ENCODE data around the gene NOS1. TPM values are rescaled to one million over a fixed set of nuclear protein-coding genes. Genes with fewer than 3 reads are reported as not detected.

The NOS1 gene
- total RNA-seq, 1 donor from 2014 or later, result 0.05 TPM

DNA sequence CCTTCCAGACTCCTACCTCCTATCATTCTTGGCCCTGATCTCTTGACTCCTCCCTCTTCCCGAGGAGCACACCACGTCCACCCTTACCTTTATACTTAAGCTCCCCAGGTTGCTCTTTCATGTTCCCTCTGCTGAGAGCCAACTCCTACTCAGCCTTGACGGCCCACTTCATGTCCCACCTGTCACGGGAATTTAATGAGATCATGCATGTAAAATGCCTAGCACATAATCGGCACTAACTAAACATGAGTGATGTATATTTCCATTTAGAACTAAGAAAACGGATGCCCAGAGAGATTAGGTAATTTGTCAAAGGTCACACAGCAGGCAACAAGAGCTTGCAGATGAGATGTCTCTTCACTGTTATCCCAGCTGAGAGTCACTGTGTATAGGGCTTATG is 45.1 kb downstream of the NOS1 start:
- Mint-ChIP-seq H3K9me3 (ENCODE audit: unreplicated experiment) (peaks cover 14% of the 10 kb centered on the region), H3K27me3 (ENCODE audit: unreplicated experiment) (no peaks in the 10 kb centered on the region), H3K36me3 (ENCODE audit: unreplicated experiment) (no peaks in the 10 kb centered on the region), H3K27ac (ENCODE audit: unreplicated experiment) (no peak overlapping the region), H3K4me3 (ENCODE audit: unreplicated experiment) (no peak overlapping the region), H3K4me1 (ENCODE audit: unreplicated experiment) (no peaks in the 10 kb centered on the region)
- no peak for DNase-seq (ENCODE audit: extremely low spot score, unreplicated experiment)
- TF ChIP-seq, protein P1, sequence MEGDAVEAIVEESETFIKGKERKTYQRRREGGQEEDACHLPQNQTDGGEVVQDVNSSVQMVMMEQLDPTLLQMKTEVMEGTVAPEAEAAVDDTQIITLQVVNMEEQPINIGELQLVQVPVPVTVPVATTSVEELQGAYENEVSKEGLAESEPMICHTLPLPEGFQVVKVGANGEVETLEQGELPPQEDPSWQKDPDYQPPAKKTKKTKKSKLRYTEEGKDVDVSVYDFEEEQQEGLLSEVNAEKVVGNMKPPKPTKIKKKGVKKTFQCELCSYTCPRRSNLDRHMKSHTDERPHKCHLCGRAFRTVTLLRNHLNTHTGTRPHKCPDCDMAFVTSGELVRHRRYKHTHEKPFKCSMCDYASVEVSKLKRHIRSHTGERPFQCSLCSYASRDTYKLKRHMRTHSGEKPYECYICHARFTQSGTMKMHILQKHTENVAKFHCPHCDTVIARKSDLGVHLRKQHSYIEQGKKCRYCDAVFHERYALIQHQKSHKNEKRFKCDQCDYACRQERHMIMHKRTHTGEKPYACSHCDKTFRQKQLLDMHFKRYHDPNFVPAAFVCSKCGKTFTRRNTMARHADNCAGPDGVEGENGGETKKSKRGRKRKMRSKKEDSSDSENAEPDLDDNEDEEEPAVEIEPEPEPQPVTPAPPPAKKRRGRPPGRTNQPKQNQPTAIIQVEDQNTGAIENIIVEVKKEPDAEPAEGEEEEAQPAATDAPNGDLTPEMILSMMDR (IDR thresholded peaks at IDR 0.05), result no peak

DNA sequence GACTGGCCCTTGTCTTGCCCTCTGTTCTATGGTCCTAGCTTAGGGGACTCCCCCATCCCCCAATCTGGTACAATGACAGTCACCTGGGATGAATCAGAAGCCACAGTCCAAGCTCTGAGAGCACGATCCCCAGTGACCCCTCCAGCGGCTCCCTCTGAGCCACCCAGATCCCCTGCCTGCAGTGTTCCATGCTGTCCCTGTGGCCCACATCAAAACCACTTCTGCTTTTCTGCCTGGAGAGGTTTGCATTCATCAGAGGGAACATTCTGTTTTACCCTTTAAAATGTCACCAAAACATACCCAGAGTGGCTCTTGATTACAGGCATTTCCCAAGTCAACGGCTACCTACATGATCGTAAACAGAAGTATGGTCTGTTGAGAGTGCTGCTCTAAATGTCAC is 47.5 kb downstream of the NOS1 start:
- TF ChIP-seq, protein P1 (IDR thresholded peaks at IDR 0.05), result no peak
- DNase-seq (ENCODE audit: extremely low spot score, unreplicated experiment), result no peak
- H3K4me1 Mint-ChIP-seq (ENCODE audit: unreplicated experiment), result no peaks in the 10 kb centered on the region
- no peaks in the 10 kb centered on the region for H3K36me3 Mint-ChIP-seq (ENCODE audit: unreplicated experiment)
- H3K9me3 Mint-ChIP-seq (ENCODE audit: unreplicated experiment), result peaks cover 14% of the 10 kb centered on the region
- no peaks in the 10 kb centered on the region for H3K27me3 Mint-ChIP-seq (ENCODE audit: unreplicated experiment)
- no peak overlapping the region for H3K27ac Mint-ChIP-seq (ENCODE audit: unreplicated experiment)
- no peak overlapping the region for H3K4me3 Mint-ChIP-seq (ENCODE audit: unreplicated experiment)

DNA sequence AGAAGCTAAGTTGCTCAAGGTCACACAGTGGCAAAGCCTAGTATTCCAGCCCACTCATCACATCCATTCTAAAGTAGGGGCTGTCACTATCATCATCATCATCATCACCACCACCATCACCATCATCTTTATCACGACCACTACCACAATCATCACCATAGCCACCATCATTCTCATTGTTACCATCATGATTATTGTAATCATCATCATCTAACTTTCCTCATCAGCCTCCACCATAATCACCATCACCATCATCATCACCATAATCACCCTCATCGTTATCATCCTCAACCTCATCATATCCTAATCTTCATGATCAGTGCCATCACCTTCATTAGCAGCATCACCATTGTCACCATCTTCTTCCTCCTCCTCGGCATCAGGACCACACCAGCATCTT is 48.7 kb downstream of the NOS1 start:
- DNase-seq (ENCODE audit: extremely low spot score, unreplicated experiment), result no peak
- H3K4me1 Mint-ChIP-seq (ENCODE audit: unreplicated experiment), result no peaks in the 10 kb centered on the region
- peaks cover 14% of the 10 kb centered on the region for H3K9me3 Mint-ChIP-seq (ENCODE audit: unreplicated experiment)
- TF ChIP-seq, protein P1 (IDR thresholded peaks at IDR 0.05), result no peak
- no peaks in the 10 kb centered on the region for H3K36me3 Mint-ChIP-seq (ENCODE audit: unreplicated experiment)
- no peak overlapping the region for H3K27ac Mint-ChIP-seq (ENCODE audit: unreplicated experiment)
- H3K27me3 Mint-ChIP-seq (ENCODE audit: unreplicated experiment), result no peaks in the 10 kb centered on the region
- H3K4me3 Mint-ChIP-seq (ENCODE audit: unreplicated experiment), result no peak overlapping the region

DNA sequence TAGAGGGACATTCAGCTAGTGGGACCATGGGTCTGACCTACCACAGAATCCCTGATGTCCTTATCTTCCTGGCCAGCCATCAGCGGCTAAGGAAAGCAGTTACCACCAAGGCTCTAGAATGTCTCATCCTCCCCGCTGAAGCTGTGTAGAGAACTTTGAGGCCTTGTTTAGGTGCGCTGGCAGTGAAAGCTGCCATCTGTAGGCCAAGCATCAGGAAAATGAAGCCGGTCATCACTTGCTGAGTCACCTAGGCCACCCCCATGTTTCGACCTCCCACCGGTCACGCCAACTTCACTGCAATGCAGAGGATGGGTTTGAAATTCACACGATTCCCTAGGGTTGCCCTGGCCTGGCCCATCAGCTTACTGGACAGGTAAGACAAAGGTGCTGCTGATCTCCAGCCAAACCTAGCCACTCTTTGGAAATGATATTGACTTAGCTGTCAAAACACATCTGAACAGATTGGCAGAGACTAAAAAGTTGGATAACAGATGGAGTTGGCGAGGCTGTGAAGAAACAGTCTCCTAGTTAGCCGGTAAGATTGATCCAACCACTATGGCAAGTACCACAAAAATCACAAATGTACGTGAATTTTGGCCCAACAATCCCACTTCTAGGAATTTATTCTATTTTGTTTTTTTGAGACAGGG is 52.0 kb downstream of the NOS1 start:
- TF ChIP-seq, protein P1 (IDR thresholded peaks at IDR 0.05), result no peak

DNA sequence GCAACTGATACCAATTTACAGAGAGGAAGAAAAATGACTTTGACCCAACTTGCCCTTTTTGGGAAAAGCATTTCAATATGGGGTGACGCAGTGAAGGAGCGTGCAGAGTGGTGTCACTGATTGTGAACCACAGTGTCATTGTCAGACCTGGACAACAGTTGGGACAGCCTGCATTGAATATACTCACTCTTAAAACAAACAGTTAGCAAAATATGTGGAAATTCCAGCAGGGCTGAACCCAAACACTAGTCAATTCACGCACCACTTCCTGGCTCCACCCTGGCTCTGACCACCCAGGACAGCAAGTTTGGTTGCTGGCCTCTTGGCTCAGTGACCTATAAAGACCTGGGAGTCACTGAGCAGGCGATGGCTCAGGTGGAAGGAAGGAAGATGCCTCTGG is 61.3 kb downstream of the NOS1 start:
- no peak for DNase-seq (ENCODE audit: extremely low spot score, unreplicated experiment)
- H3K9me3 Mint-ChIP-seq (ENCODE audit: unreplicated experiment), result no peaks in the 10 kb centered on the region
- TF ChIP-seq, protein P1 (IDR thresholded peaks at IDR 0.05), result no peak
- no peak overlapping the region for H3K4me3 Mint-ChIP-seq (ENCODE audit: unreplicated experiment)
- no peaks in the 10 kb centered on the region for H3K27me3 Mint-ChIP-seq (ENCODE audit: unreplicated experiment)
- no peaks in the 10 kb centered on the region for H3K36me3 Mint-ChIP-seq (ENCODE audit: unreplicated experiment)
- no peaks in the 10 kb centered on the region for H3K4me1 Mint-ChIP-seq (ENCODE audit: unreplicated experiment)
- H3K27ac Mint-ChIP-seq (ENCODE audit: unreplicated experiment), result no peak overlapping the region

More for the DNA sequence above, 52.0 kb downstream of the NOS1 start:
- H3K9me3 Mint-ChIP-seq (ENCODE audit: unreplicated experiment), result peaks cover 3% of the 10 kb centered on the region
- no peaks in the 10 kb centered on the region for H3K27me3 Mint-ChIP-seq (ENCODE audit: unreplicated experiment)
- no peak for DNase-seq (ENCODE audit: extremely low spot score, unreplicated experiment)
- H3K36me3 Mint-ChIP-seq (ENCODE audit: unreplicated experiment), result no peaks in the 10 kb centered on the region
- no peak overlapping the region for H3K4me3 Mint-ChIP-seq (ENCODE audit: unreplicated experiment)
- H3K27ac Mint-ChIP-seq (ENCODE audit: unreplicated experiment), result no peak overlapping the region
- no peaks in the 10 kb centered on the region for H3K4me1 Mint-ChIP-seq (ENCODE audit: unreplicated experiment)

Measured in osteocyte (in vitro differentiated cells).